Left renal pelvis (tissue), 4 donors: ENCODE measurements around the gene SPTSSA. TPM values are rescaled to one million over a fixed set of nuclear protein-coding genes. Genes with fewer than 3 reads are reported as not detected.

ENCODE experiments used
- DNase-seq, 4 donors: peaks; one replicate each; pipeline ENCODE4 v3.0.0-alpha.2; 2013; ENCODE audit warnings: low read depth in 4 of 4, low spot score in 3 of 4
- polyA plus RNA-seq, 4 donors: library from polyadenylated mRNA; unstranded; fragments of 120-200 nt; gene quantifications; one replicate each; pipeline ENCODE4 v1.2.1, GENCODE V29; 2013; ENCODE audit not compliant: insufficient read length in 4 of 4

SPTSSA gene
- polyA plus RNA-seq, 4 donors: 22.7 to 43.2 (median 31.7) TPM

DNA sequence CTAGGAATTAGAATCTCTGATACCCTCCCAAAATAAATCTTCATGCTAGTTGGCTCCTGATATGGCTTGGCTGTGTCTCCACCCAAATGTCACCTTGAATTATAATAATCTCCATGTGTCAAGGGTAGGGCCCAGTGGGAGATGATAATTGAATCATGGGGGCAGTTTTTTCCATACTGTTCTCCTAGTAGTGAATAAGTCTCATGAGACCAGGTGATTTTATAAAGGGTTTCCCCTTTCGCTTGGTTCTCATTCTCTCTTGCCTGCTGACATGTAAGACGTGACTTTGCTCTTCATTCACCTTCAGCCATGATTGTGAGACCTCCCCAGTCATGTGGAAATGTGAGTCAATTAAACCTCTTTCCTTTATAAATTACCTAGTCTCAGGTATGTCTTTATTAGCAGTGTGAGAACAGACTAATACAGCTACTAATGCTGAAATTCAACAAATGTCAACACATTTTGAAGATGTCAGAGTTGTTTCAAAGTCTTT is 12.2 kb upstream of the SPTSSA start:
- DNase-seq: no peak

DNA sequence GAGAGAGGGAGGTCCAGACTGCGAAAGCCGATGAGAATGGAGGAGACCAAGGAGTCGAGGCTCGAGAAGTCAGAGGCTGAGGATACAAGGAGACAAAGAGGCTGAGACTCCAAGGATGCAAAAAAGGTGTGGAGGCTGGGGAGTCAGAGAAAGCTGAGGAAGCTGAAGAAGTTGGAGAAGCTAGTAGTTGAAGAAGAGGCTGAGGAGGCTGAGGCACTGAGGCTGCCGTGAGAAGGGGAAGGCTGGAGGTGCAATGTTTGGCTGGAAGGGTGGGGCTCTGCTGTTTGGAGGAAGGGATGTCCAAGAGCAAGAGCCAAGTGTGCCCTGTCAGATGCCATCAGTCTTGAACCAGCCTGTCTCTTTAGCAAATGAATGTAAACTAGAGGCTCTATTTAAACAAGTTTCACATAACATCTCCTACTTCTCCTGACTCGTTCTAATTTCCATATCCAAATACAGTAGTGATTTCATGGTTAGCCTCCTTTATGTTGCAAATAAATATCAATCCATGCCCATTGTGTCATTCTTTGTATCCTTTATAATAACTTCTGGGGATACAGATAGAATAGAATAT is 10.8 kb upstream of the SPTSSA start:
- no peak for DNase-seq

- no peak for DNase-seq
These were observed 8.3 kb upstream of the SPTSSA start for GRCh38 chr14:34470319-34470718.

- DNase-seq: no peak
These were observed 4.7 kb upstream of the SPTSSA start for GRCh38 chr14:34466691-34467090.

- no peak for DNase-seq
These were observed 3.2 kb upstream of the SPTSSA start for GRCh38 chr14:34465069-34465859.

DNA sequence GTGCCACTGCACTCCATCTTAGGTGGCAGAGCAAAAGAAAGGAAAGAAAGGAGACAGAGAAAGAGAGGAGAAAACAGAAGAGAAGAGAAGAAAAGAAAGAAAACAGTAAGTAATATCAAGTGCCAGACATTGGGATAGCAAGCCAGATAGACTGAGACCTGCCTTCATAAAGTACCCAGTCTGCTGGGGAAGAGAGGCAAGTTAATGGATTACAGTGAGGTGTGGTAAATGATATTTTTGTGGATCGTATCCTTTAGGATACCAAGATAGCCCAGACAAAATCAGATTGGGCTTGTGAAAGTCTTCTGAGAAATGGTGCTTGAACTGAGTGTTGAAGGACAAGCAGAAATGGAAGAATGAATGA is 1.5 kb upstream of the SPTSSA start:
- DNase-seq: no peak

DNA sequence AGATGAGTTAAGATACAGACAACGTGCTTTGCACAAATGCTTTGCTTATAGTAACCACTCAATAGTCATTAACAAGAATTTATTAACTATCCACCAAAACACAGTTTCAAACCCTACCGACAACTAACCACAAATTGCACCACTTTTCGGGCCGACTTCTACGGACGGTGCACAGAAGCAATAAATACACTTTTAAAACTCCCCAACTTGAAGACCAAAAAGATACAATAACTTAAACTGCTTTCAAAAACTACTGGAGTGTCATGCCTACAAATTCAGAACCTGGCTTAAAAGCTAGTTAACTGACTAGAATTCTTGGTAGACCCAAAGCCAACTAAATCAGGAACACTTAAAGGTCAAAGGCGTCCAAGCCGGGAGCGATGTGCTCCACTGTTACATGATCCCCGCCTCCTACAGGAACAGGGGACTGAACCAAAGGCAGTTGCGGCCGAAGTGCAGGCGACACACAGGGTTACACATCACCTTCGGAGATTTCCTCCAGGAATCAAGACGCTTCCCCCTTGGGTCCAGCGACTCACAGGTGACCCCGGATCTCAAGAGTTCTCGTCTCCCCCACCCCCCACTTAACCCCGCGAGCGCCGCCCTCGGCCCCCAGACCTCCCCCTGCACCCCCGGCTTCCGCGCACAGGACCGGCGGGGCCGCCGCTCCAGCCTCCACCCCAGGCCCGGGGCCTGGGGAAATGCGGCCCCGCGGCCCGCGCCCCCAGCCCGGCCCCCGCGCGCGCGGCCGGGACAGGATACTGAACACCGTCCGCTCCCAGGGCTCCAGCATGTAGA is 507 bp downstream of the SPTSSA start:
- DNase-seq: peak in 3 of 4 donors; percentile 34 to 39 (median 36)

DNA sequence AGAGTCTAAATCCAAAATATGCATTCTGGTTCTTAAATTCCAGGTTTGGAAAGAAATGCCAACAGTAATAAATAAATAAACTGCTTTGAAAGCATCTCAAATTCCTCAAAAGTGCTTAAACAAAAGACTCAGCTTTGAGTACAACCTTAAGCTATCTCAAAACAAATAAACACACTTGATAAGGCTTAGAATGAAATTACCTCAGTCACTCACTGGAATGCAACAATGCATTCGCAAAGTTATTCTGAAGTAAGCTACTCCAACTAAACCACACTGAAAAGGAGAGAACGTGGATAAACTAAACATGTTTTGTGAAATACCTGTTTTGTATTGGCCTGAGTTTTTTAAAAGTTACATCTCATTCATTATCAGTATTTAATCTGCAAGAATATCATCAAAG is 1.2 kb downstream of the SPTSSA start:
- DNase-seq: no peak

DNA sequence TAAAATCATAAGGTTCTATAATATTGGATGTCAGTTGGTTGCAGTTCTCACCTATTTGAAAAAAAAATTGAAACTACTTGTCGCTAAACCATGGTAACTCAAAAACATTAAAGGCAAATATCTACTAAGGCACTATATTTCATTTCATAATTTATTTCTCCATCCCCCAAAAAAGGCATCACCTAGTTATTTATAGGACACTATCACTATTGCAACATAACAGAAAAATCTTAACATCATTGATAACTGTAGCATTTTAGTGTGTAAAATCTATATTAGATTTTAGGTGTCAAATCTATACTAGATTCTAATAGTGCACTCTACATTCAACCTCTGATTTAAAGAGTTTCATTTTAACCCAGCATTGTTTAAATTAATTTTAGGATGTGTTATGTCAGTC is 1.7 kb downstream of the SPTSSA start:
- no peak for DNase-seq

DNA sequence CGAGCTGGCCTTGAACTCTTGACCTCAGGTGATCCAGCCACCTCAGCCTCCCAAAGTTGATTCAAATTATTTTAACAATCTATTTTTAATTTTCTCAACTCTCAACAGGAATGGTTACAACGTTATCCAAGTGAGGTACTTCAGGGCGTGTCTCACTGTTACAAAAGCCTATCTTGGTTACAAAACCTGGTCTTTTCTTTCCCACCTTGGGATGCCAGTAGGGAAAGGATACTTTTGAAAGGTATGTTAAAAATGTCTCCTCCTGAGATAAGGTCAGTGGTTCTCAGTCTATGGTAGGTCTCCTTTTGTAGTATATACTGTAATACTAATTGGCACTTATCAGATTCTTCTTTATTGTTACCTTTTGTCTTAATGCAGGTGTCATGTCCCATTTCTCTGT is 4.9 kb downstream of the SPTSSA start:
- DNase-seq: no peak

GRCh38 chr14:34453226-34453625 is 8.8 kb downstream of the SPTSSA start:
- DNase-seq: no peak

- DNase-seq: no peak
These were observed 9.7 kb downstream of the SPTSSA start for GRCh38 chr14:34452258-34452822.

DNA sequence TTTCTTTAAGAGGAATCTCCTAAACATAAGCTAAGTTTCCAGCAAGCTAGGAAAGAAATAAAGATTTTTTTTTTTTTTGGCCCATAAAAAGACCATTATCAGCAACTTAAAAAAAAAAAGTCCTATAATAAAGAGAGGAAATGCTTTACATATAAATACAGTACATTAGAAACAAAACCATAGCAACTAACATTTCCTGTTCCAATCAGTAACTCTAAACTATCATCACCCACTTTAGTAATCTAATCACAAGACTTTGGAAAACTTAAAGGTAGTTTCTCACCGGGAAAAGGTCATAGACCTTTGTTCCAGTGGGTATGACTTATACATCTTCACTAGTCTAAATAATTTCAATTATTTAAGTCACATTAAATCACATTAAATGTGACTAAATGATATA is 11.1 kb downstream of the SPTSSA start:
- DNase-seq: no peak

GRCh38 chr14:34450542-34450915 is 11.5 kb downstream of the SPTSSA start:
- no peak for DNase-seq

- DNase-seq: no peak
These were observed 12.1 kb downstream of the SPTSSA start for GRCh38 chr14:34449819-34450541.

- DNase-seq: no peak
These were observed 22.9 kb downstream of the SPTSSA start for GRCh38 chr14:34439090-34439489.

- no peak for DNase-seq
These were observed 23.6 kb downstream of the SPTSSA start for GRCh38 chr14:34438438-34438837.

GRCh38 chr14:34437729-34438080 is 24.3 kb downstream of the SPTSSA start:
- no peak for DNase-seq

DNA sequence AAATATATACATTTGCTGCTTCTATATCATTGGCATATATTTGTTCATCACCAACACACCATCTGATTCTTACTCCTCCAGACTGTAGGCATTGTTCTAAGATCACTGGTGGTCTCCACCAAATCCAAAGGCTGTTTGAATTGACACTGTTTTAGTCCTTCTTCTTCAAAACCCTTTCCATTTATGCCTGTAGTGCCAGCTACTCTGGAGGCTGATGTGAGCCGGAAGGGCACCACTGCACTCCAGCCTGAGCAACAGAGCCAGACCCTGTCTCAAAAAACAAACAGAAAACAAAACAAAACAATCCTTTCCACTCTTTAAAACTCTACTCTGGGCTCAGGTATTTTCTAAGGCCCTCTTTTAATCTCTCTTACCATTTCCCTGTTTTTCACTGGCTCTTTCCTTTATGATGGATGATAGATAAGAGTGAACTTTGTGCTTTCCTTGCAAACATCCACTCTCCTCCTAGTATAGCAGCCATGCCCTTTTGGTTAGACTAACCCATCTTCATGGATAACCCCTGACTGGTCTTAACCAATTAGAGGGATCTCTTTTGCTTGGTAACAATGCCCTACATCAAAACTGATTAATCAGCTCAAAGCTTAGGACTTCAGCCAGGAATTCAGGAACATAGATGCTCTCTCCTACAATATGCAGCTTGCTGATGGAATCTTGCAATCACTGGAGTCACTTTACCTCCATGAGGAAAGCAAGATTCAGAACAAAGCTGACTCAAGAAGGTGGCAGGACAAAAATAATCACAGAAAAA is 24.9 kb downstream of the SPTSSA start:
- DNase-seq: no peak
